ENCODE results near the gene GRIK2.
"Not testable (repeated sequence)": the region's sequence is repeated elsewhere in the genome, so short reads cannot be mapped to it uniquely, and the experiment has no call there.

GRIK2 gene

DNA sequence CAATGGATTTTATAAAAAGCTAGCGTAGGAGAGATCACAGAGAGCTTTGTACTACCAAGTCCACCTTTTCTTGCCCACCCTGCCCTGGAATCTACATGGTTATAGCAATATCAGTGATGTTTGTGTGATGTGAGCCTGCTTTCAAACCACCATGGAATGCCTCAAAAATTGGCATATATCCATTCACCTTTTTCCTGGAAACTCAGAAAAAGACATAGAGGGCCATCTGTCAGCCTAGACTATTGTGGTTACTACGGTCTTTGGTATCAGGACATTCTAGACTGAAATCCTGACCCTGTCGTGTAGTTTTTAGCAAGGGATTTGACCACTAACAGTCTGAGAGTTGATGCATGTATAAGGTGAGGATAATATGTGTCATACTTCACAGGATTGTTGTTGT lies 239.6 kb downstream of the GRIK2 start:
- DNase-seq (ENCODE audit: low read depth), result no peak

DNA sequence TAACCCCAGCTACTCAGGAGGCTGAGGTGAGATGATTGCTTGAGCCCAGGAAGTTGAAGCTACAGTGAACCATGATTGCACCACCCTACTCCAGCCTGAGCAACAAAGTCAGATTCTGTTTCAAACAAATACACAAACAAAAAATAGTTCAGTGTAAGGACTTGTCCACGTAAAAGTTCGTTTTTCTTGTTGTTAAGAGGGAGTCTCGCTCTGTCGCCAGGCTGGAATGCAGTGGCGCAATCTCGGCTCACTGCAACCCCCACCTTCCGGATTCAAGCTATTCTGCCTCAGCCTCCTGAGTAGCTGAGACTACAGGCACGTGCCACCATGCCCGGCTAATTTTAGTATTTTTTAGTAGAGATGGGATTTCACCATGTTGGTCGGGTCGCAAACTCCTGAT lies 245.4 kb downstream of the GRIK2 start:
- not testable (repeated sequence) for DNase-seq (ENCODE audit: low read depth)

DNA sequence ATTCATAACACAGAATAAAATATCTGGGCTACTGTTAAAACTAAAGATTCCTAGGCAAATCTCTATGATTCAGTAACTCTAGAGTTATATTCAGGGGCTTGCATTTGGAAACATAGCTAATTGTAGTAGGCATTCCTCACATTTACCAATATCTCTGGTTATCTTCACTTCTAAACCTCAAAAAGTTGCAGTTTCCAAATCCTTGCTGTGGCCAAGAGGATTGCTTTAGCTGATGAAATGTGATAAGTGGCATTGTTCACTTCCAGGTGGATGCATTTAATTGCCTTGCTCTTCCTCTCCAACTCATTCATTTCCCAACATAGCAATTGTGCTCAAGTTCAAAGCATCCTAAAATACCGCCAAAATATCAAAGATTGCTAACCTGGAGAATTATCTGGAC lies 246.6 kb downstream of the GRIK2 start:
- DNase-seq (ENCODE audit: low read depth), result no peak

DNA sequence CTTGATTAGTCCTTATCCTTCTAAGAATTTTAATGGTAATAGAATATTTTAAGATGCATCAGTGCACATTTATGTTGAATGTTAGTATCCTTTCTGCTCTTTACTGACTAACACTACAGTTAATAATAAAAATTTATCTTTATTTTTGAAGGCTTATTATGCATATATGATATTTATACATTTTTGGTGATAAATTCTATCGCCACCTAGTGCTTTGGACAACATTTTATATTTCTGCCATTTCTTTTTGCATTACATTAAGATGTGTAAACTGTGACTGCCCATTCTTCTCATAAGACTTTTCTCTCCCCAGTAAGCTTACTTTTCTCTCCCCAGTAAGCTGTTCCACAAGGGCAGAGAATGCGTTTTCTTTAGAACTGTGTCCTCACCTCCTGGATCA lies 252.3 kb downstream of the GRIK2 start:
- DNase-seq (ENCODE audit: low read depth), result no peak

DNA sequence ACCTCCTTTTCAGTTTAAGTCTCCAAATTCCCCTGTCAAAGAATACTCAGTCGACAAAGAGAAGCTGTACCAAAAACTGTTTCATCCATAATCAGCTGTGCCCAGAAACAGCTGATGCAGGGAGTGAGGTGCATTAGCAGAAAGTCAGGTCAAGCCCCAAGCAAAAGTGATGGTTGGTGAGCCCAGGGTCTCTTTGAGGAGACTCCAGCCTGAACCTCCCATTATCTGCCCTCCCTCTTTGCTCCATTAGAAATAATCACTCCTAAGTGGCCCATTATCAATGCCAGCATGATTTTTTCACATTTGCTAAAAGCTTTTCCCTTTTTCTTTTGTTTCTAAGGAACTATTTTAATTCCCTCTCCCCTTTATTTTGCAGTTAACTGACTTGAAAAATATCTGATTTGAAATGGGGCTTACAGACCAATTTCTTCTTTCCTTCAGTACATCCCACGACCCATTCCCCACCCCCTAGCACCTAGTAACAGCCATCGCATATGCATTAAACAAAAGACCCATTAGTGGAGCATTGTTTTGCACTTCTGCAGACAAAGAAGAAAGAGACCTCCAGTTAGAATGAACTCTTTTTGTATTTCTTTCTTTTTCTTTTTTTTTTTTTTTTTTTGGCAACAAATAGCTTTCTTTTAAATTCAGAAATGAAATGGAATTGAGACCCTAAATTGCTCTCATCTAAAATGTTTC lies 257.0 kb downstream of the GRIK2 start:
- no peak for DNase-seq (ENCODE audit: low read depth)

DNA sequence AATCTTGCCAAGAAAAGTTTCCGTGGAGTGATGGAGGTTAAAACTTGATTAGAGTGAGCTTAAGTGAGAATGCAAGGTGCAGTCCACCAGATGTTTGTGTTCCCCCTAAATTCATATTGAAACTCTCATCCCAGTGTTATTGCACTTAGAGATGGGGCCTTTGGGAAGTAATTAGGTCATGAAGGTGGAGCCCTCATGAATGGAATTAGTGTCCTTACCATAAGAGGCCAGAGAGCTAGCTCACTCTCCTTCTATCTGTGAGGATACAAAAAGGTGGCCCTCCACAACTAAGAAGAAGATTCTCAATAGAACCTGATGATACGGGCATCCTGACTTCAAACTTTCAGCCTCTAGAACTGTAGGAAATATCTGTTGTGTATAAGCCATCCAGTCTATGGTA lies 258.6 kb downstream of the GRIK2 start:
- DNase-seq (ENCODE audit: low read depth), result no peak

DNA sequence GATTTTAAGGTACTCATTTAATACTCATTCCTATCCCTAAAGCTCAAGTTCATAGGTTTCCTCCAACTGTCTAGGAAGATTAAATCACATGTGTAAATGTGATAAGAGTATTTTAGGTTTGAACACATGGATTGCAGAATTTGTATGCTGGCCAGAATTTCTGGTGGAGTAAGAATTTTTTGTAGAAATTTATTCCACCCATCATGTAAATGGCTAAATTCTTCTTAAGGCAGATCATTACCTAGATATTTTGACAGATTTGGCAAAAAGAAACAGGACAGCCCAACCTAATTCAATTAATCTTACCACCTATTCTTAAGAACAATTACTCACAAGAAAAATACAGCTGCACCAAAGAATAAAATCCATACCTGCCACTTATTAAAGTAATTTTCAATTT lies 261.6 kb downstream of the GRIK2 start:
- no peak for DNase-seq (ENCODE audit: low read depth)

DNA sequence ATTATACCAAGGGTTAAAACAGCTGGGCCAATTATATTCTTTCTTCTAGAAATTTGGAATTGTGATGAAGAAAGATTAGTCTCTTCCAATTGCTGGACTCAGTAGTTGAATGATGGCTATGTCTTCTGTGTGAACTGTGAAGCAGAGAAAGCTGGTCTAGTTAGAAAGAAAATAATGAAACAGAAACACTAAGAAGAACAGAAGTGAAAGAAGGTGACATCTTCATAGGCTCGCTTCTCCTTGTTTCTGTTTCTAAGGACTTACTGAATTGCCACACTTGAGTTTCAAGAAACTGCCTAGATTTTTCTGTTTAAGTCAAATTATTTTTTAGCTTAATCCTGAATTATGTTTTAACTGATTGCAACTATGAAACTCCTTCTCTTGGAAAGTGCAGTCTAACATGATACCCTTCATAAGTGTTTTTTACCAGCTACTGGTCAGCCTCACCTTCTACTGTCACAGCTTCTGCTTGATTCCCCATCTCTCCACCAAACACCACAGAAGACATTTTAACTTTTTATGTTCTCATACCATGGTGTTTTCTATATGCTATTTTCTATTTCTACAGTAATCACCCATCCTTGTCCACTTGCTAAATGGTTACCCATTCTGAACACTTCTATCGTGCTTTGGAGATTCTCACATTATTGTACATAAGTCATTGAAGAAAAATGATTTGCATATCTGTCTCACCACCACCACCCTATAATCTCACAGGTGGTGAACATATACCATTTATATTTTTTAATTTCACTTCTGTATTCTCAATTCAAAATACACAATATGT lies 268.8 kb downstream of the GRIK2 start:
- DNase-seq (ENCODE audit: low read depth), result no peak

DNA sequence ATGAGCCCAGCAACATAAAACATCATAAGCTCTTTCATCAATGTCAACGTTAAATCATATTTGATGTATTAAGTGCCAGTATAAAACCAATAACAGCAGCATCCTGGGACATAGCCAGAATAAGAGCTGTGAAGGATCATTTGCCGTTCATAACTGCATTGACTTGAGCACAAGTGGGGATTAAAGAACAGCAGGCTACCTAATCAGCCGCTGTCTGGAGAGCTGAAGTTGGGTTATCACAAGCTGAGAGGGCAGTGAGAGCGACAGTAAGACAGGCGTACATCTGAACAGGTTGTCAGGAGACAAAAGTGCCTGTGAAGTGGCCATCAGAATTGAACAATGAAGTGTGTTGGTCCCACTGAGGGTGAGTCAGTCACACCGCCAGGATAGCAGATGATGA lies 269.6 kb downstream of the GRIK2 start:
- no peak for DNase-seq (ENCODE audit: low read depth)

DNA sequence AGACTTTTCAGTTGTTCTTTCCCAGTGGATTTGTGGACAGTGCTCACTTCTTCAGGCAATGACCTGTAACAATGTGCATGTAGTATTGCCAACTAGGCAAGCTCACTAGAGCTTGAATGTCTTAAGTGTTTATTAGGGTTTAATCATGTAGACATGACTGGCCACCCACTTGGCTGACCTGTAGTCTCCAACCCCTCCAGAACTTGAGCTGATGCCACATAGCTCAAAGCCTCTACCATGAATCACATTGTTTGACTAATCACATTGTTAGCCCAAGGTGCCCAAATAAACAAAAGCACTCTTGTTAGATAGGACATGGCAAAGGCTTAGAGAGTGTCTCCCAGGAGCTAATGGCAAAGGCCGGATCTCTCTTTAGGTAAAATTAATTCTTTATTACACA lies 272.7 kb downstream of the GRIK2 start:
- DNase-seq (ENCODE audit: low read depth), result no peak

DNA sequence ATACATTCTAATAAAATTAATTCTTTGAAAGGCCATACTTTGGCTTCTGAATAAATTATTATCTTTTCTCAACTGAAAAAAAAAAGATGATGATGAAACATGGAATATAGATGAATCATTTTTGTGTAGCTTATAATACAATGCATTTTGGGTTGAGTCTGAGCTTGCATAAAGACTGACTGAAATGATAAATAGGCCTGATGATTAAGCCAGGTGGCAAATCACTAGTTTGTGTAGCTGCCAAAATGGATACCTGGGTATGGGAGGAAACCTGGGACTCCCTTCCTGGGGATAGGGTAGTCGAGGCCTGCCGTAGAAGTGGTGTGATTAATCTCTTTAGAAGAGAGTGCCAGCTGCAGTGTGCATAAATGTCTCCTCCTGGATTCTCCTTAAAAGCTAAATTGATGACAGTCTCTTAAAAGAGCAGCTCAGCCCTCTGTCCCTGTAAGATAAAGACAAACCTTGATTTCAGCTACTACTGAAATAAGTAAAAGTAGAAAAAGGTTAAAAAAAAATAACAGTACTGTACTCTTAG lies 275.1 kb downstream of the GRIK2 start:
- no peak for DNase-seq (ENCODE audit: low read depth)

DNA sequence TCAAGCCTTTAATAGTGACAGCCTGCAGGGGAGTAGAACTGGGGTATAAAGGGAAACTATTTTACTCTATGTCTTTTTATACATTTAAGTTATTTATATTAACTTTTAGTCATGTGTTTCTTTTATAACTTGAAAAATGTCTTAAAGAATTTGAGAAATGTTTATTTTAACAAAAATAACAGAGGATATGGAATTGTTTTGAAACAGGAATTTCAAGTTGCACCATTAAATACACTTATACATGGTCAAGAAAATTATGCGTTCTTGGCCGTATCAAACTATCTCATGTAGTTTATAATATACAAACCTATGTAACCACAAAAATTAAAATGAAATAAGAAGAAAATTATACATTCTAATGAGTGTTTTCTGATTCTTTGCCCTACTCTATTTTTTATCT lies 282.7 kb downstream of the GRIK2 start:
- no peak for DNase-seq (ENCODE audit: low read depth)

DNA sequence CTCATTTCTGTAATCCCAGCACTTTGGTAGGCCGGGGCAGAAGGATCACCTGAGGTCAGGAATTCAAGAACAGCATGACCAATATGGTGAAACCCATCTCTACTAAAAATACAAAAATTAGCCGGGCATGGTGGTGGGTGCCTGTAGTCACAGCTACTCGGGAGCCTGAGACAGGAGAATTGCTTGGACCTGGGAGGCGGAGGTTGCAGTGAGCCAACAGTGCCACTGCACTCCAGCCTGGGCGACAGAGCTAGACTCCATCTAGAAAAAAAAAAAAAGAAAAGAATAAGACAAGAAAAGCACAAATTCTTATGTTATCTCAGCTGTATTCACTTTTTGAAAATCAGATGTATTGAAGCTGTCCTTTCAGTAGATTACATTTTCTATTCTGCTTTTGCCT lies 289.4 kb downstream of the GRIK2 start:
- no peak for DNase-seq (ENCODE audit: low read depth)

DNA sequence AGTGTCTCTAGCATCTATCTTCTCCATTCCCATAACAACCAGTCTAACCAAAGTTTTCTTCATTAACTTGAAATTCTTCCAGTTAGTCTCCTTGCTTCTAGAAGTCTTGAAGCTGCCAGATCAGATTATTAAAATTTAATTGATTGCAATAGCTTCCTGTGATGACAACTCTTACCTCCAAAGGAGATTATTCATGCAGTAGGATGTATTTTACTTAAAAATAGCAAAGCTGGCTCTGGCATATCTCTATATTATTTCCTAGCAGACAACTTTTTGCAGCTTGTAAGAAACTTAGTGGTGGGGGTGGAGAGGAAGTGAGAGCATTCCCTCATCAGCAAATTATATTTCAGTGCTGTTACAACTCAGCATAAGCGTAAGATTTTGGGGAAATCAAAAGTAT lies 290.4 kb downstream of the GRIK2 start:
- no peak for DNase-seq (ENCODE audit: low read depth)

DNA sequence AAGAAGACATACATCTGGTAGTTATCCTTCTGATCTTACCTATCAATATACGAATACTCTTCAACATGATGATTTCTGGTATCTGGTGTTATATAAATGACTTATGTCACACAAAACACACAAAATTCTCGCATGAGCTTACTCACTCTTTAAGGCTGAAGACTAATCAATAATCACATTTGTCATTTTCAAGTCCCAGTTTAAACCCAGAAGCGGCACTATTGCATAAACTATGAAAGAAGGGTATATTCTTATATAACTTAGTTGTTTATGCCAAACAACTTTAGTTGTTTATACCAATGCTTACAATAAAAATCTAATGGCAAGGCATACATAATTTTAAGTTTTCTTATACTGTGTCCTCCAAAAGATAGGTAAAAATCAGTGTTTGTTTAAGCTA lies 293.1 kb downstream of the GRIK2 start:
- no peak for DNase-seq (ENCODE audit: low read depth)

DNA sequence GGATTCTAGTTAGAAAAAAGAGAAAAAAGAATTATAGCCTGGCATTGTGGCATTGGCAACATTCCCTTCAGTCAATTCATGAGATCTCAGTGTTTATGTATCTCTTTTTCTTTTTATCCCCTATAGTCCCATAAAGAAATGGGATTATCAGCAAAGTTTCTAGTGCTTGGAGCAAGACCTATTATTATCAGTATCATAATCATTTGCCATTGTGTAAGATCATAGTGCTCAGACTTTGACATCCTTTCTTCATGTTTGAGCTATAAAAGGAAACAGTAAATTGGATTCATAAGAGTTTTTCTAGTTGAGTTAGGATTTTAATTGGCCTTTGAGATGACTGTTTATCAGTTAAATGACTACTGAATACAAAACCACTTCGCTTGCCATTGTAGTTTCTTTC lies 295.6 kb downstream of the GRIK2 start:
- no peak for DNase-seq (ENCODE audit: low read depth)

DNA sequence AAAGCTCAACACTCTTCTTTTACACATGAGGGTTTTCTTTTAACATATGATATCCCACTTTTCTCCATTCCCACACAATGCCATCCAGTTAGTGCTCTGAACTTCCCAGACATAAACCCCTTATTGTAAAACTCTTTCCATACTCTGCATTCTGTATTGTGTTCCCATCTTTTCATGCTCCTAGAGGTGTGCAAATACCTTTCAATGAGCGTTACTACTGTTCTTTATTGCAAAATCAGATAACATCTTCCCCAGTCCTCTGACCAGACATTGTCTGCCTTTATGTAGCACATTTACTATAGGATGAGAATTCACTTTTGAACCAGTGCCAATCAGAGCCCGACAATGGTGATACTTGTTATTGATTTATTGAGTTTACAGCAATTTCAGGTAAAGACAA lies 296.2 kb downstream of the GRIK2 start:
- no peak for DNase-seq (ENCODE audit: low read depth)

DNA sequence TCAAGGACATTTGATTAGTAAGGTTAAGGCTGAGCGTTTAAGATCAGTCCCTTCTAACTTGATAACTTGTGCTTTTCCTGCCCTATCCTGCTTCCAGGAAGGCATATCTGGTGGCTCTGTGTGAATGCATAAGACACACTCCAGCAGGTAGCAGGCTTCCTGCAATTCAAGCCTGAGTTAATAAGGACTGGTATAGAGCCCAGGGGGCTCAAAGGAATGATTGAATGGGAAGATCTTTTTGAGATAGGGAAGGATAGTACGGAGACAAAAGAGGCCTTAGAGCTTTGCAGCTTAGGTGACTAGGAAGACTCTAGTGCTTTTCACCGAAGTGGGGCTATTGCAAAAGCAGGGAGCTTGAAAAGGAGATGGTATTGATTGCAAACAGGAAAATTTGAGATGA lies 307.1 kb downstream of the GRIK2 start:
- no peak for DNase-seq (ENCODE audit: low read depth)

DNA sequence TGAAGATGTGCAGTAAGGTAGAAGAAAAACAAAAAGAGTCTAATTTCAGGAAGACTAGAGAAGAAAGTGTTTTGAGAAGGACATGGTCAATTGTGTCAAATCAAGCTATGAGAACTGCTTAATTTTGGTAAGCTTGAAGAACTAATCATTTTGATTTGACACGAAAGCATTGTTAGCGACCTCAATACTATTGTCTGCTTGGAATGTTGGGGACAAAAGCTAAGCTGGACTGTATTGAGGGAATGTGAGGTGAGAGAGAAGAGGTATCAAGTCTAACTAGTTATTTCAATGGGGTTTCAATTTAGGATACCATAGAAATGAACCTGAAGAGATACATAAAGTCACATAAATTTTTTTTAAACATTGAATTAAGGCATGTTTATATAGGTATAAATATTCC lies 309.8 kb downstream of the GRIK2 start:
- no peak for DNase-seq (ENCODE audit: low read depth)

DNA sequence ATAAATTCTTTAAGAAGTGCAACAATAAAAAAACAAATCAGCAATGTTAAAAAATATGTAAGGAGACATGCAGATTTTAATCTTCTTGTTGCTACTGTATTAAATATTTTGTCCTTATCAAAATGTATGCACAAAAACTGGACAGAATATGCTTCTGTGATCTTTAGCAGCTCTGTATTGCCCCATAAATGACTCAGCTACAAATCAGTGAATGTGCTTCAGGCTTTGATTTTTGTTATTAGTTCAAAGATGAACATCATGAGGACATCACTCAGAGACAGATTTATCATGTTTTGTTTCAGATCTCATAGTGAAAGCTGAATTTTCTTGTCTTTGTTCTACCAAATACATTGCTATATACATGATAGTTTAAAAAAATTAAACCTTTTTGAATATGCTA lies 312.4 kb downstream of the GRIK2 start:
- no peak for DNase-seq (ENCODE audit: low read depth)

DNA sequence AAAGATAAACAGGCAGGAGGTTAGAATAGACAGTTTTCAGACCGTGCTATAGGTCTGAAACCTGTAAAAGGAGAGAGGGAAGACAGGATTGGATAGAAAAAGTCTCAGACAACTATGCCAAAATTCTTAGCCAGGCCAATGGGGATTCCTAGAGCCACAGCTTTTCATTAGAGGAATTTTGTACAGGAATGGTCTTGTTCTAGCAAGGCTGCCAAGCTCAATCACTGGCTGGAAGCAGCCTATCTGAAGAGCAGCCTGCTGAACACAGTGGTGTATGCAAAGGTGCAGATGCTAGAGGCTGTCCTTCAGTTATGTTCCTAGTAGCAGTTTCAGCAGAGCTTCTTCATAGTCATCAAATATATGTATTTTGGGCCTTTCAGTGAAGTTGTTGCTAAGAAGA lies 313.1 kb downstream of the GRIK2 start:
- DNase-seq (ENCODE audit: low read depth), result no peak

DNA sequence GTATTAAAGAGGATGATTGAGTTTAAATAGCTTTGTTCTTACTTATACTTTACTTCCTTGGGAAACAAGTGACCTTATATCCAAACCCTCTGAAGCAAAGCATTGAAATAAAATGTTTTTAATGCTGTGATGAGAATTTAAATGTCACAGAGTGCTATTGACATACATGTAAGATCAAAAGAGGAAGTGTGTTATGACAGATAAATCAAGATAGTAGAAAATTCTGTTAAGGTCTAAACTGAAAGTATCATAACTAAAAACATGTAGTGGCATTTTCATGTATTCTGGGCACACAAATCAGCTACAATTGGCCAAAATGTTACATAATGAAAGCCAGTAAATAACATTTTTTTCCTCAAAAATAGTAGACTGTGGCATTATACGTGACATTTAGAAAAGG lies 318.0 kb downstream of the GRIK2 start:
- no peak for DNase-seq (ENCODE audit: low read depth)

DNA sequence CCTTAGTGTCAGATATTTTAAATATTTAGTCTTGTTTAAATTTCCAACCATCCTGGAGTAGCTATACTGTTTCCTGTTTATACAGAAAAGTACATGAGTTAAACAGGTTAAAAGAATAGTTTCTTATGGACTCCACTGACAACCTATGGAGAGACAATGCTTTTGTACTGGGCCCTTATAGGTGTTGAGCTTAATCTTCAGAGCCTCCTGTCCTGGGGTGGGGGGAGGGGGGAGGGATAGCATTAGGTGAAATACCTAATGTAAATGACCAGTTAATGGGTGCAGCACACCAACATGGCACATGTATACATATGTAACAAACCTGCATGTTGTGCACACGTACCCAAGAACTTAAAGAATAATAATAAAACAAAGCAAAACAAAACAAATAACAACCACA lies 322.9 kb downstream of the GRIK2 start:
- DNase-seq (ENCODE audit: low read depth), result no peak

DNA sequence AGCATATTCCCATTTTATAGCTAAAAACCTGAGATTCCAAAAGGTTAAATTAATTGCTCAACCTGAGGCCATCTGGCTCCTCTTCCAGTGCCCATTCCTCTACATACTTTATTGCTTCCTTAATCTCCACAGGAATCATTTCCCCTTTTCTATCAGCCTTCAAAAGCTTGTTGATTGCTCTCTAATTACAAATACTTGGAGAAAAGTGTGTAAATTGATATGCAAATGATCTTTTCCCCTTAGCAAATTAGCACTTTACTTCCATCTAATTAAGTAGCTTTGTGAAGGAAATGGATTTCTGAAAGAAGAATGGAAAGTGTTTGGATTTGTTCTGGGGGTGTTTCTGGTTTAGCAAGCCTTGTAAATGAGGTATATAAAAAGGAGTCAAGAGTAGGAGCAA lies 323.3 kb downstream of the GRIK2 start:
- no peak for DNase-seq (ENCODE audit: low read depth)
